GM12891 (cell line): ENCODE data around the gene GLYATL2.

ENCODE experiments used
- POLR2A ChIP-seq: IDR thresholded peaks from 2 replicates; pipeline ENCODE4 v1.6.1; 2011; ENCODE audit warnings: low read depth, low read length, control low read depth
- POLR2AphosphoS5 ChIP-seq: IDR thresholded peaks from 2 replicates; pipeline ENCODE4 v1.6.1; 2011; ENCODE audit warnings: low read depth, low read length, control low read depth
- SPI1 ChIP-seq: IDR thresholded peaks from 2 replicates; pipeline ENCODE4 v1.6.1; 2011; ENCODE audit warnings: low read depth, low read length, control low read depth
- TAF1 ChIP-seq: IDR thresholded peaks from 2 replicates; pipeline ENCODE4 v1.6.1; 2011; ENCODE audit warnings: low read depth, low read length, control low read depth

- TF ChIP-seq POLR2A (no peak), POLR2AphosphoS5 (no peak), TAF1 (no peak), SPI1 (peak; percentile 69)
Measured at GRCh38 chr11:58837707-58838388, 6.7 kb downstream of the GLYATL2 start.
